ENCODE results near the gene MYOF. TPM values are rescaled to one million over a fixed set of nuclear protein-coding genes. Genes with fewer than 3 reads are reported as not detected.

Gene MYOF
- total and polyA plus RNA-seq, 2 of the 8 experiments (the other 6 are each of a cell fraction or from before 2014, with no cell fraction given): 0.98 to 2.3 TPM

- Histone ChIP-seq H3K4ac (replicated peaks; ENCODE audit: insufficient read length, low read depth, low read length) (no peak overlapping the region), H3K9me3 (ENCODE audit: insufficient read depth in 2 of 2, low read depth in 1 of 2, low read length in 1 of 2) (no peaks in the 10 kb centered on the region), H3K9ac (replicated peaks in 1 of 4; ENCODE audit: extremely low read depth in 1 of 4, low read depth in 3 of 4, low read length in 3 of 4) (no peak overlapping the region), H3K4me3 (ENCODE audit: extremely low read depth in 1 of 4, insufficient read depth in 2 of 4, low read depth in 3 of 4, low read length in 4 of 4) (no peak overlapping the region), H4K91ac (replicated peaks; ENCODE audit: insufficient read length, low read length) (no peak overlapping the region), H2BK120ac (replicated peaks; ENCODE audit: low read depth, low read length) (no peak overlapping the region), H2BK5ac (ENCODE audit: low read depth, low read length) (no peak overlapping the region), H3K27me3 (replicated peaks in 1 of 4; ENCODE audit: control insufficient read depth in 3 of 4, extremely low read depth in 1 of 4, insufficient read depth in 3 of 4, low read length in 3 of 4) (no peaks in the 10 kb centered on the region), H4K5ac (ENCODE audit: insufficient read length, low read depth, low read length) (no peak overlapping the region), H3K14ac (ENCODE audit: insufficient read length) (no peak overlapping the region), H2BK20ac (ENCODE audit: low read length) (no peak overlapping the region), H4K8ac (ENCODE audit: extremely low read depth, insufficient read depth, low read length) (no peak overlapping the region), H3K18ac (ENCODE audit: extremely low read depth, low read length) (no peak overlapping the region), H3K27ac (ENCODE audit: low read depth, low read length) (no peak overlapping the region), H3K36me3 (ENCODE audit: control insufficient read depth in 2 of 4, insufficient read depth in 4 of 4, low read length in 3 of 4) (no peaks in the 10 kb centered on the region), H2AK5ac (ENCODE audit: low read depth, low read length) (no peak overlapping the region), H3K23ac (ENCODE audit: insufficient read length) (no peak overlapping the region), H3K4me1 (replicated peaks in 1 of 4; ENCODE audit: control insufficient read depth in 3 of 4, insufficient read depth in 4 of 4, low read length in 3 of 4) (peaks cover 0 to 6% (median 2%) of the 10 kb centered on the region in 4 experiments; a peak in 2 of 7 replicates), H2AFZ (ENCODE audit: low read length) (no peak overlapping the region), H2BK15ac (ENCODE audit: low read length) (no peak overlapping the region), H3K79me2 (ENCODE audit: control insufficient read depth in 1 of 2, insufficient read depth in 2 of 2, low read length in 2 of 2) (no peaks in the 10 kb centered on the region), H4K20me1 (replicated peaks in 1 of 2; ENCODE audit: control insufficient read depth in 1 of 2, insufficient read depth in 2 of 2, low read length in 2 of 2) (no peaks in the 10 kb centered on the region), H3K79me1 (ENCODE audit: low read depth, low read length) (no peaks in the 10 kb centered on the region), H3K23me2 (ENCODE audit: low read depth, low read length) (no peaks in the 10 kb centered on the region; the same call in 1 of the 2 replicates), H2BK12ac (ENCODE audit: low read depth, low read length) (no peak overlapping the region), H3K56ac (replicated peaks; ENCODE audit: insufficient read length, low read depth, low read length) (no peak overlapping the region), H3K4me2 (ENCODE audit: insufficient read depth in 1 of 2, low read depth in 2 of 2, low read length in 2 of 2) (no peak overlapping the region)
- POLR2A ChIA-PET (ENCODE audit: partially characterized antibody): no interaction called here
- no peak for DNase-seq (ENCODE audit: low read depth in 1 of 2, low spot score in 2 of 2)
- CTCF ChIA-PET (ENCODE audit: partially characterized antibody): interaction anchor here (0.8 to 16.3 kb wide), 9 partner anchors 7 to 531 kb away, joined by 3 to 513 read pairs (median 5); partner anchors contain the start of gene MYOF
- FAIRE-seq: no peak
- 81% methylated on average over 6 of the region's 6 CpGs; no CpG with 5 or more reads in 1 of the 2 experiments for WGBS, 2 experiments (ENCODE audit: extremely low coverage in 1 of 2, insufficient coverage in 1 of 2, insufficient read length in 1 of 2, insufficient replicate concordance in 2 of 2, low coverage in 1 of 2, low lambda C conversion rate in 2 of 2, missing lambda C conversion rate in 1 of 2)
- TF ChIP-seq PHF8 (conservative IDR thresholded peaks at IDR 0.05; ENCODE audit: low read depth, low read length): no peak
- no peak for TF ChIP-seq USF2 (IDR thresholded peaks at IDR 0.05; ENCODE audit: low read length)
- no peak for TF ChIP-seq FOSL1 (IDR thresholded peaks at IDR 0.05; ENCODE audit: insufficient read depth, low read depth, low read length)
- TF ChIP-seq SIX5 (IDR thresholded peaks at IDR 0.05; ENCODE audit: low read depth, low read length): no peak
- no peak for TF ChIP-seq POLR2A (IDR thresholded peaks at IDR 0.05; ENCODE audit: control extremely low read depth in 1 of 2, low read depth in 2 of 2, low read length in 2 of 2)
- TF ChIP-seq JUN (IDR thresholded peaks at IDR 0.05; ENCODE audit: low read depth, low read length): no peak
- TF ChIP-seq EZH2 (IDR thresholded peaks at IDR 0.05; ENCODE audit: low read depth, low read length, severe bottlenecking): no peak
- TF ChIP-seq KDM1A (IDR thresholded peaks at IDR 0.05; ENCODE audit: borderline replicate concordance, low read length): no peak
- no peak for TF ChIP-seq TAF1 (IDR thresholded peaks at IDR 0.05; ENCODE audit: low read depth, low read length)
- TF ChIP-seq CREB1 (IDR thresholded peaks at IDR 0.05): no peak
- TF ChIP-seq TEAD4 (IDR thresholded peaks at IDR 0.05; ENCODE audit: low read depth, low read length): no peak
- TF ChIP-seq BRCA1 (IDR thresholded peaks at IDR 0.05; ENCODE audit: low read depth, low read length): no peak
- TF ChIP-seq HDAC2 (IDR thresholded peaks at IDR 0.05; ENCODE audit: borderline replicate concordance in 1 of 2, low read depth in 2 of 2, low read length in 2 of 2): no peak
Measured at GRCh38 chr10:93369588-93370164, 112.5 kb downstream of the MYOF start.
